Embryonic facial prominence (tissue), 1 donor: ENCODE measurements around the gene GRM3.

Source experiments
- DNase-seq: peaks from one replicate; pipeline ENCODE4 v3.0.0-alpha.2; 2016; ENCODE audit errors: extremely low spot score

GRM3 gene

DNA sequence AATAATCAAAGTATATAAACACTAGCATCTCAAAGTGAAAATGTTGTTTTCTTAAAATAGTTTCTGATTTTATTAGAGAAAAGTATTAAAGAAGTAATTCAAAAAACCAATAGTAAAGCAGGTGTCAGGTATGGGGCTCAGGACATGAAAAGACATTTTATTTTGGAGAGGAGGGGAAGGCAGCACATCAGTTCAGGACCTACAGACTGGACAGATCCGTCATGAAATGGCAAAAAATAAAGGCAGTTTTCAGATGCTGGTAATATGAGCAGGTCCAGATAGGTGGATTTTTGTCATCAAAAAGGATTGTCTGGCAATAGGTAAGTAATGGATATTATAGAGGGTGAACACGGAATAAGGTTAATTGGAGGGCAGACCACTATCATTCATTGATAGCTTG, 49.0 kb downstream of the GRM3 start:
- no peak for DNase-seq

GRCh38 chr7:86706406-86706805, 62.7 kb downstream of the GRM3 start:
- no peak for DNase-seq

DNA sequence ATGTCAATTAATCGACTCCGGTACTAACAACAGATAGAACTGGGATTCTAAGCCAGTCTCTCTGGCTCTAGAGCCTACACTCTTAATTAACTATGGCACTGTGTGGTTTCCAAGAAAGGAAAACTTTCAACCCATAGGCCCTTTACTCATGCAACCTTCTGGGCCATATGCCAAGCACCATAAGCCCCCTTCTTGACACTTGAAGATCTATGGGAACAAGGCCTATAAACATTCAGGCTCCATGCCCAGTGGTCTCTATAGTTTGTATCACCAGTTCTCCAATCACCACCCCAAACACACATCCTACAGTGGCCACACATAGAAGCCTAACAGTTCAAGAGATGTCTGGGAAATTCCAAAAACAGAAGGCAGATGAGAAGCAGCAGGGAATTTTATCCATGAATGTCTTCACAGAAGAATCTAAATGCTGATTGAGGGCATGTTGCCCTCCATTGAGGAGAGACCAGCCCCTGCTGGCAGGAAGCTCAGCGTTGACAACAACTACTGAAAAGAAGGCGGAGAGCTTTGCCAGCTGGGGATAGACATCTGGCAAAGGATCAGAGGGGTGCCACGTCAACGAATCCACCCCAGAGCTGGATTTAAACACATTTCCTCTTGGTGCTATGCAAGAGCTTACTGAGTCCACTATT, 64.4 kb downstream of the GRM3 start:
- no peak for DNase-seq

GRCh38 chr7:86720306-86720705, 76.6 kb downstream of the GRM3 start:
- DNase-seq: no peak

DNA sequence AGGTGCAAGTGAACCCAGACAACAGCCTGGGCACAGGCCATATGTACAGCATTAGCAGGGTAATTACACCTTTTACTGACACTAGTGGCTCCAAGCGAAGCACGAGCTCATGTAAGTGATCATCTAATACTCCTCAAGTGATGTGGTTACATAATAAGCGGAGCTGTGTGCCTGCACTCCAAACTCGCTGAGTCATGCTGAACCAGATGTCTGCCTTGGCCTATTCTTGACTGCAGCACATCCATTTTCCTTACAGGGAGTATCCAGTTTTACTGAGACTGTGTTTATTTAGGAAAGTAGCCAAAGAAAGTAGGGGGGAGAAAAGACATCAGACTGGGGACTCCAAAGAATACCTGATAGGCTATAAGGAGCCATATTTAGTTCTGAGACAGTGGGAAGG, 90.1 kb downstream of the GRM3 start:
- DNase-seq: no peak

- no peak for DNase-seq
Measured at GRCh38 chr7:86745013-86745745, 101.5 kb downstream of the GRM3 start.

DNA sequence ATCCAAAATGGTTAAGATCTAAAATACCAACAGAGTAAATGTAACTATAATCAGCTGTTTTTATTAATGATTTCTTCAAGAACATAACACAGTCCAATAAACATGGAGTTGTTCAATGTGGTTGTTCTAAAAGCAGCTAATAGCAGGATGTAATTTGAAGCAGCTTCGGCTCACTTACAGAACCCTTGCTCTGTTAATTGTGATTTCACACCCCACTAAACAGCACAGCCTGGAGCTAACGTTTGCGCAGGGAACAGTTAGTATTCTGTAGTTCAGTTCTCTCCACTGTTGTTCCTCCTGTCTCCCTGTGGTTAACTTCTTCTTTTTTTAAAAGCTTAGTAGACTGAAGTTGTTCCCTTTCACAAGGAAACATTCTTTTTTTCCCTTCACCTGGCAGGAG, 104.0 kb downstream of the GRM3 start:
- no peak for DNase-seq

GRCh38 chr7:86748201-86748600, 104.5 kb downstream of the GRM3 start:
- DNase-seq: no peak

GRCh38 chr7:86748843-86749719, 105.4 kb downstream of the GRM3 start:
- no peak for DNase-seq

- DNase-seq: no peak
Measured at GRCh38 chr7:86749741-86750665, 106.3 kb downstream of the GRM3 start.

DNA sequence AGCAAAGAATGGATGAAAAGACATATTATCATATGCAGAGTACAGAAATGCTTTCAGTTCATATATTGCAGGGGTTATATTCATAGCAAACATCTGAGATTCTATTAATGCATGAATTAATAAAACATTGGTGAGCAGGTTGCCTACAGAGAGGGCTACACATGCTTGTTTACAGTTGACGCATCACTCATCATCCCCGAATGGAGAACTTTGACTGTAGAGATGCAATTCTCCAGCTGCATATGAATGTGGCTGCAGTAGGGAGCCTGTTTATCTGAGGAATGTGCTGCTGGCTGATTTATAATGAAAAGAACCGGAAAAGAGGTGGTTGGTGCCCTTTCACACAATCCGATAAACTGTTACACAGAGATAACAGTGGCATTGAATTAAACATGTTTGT, 116.5 kb downstream of the GRM3 start:
- no peak for DNase-seq

GRCh38 chr7:86762129-86762528, 118.4 kb downstream of the GRM3 start:
- no peak for DNase-seq

DNA sequence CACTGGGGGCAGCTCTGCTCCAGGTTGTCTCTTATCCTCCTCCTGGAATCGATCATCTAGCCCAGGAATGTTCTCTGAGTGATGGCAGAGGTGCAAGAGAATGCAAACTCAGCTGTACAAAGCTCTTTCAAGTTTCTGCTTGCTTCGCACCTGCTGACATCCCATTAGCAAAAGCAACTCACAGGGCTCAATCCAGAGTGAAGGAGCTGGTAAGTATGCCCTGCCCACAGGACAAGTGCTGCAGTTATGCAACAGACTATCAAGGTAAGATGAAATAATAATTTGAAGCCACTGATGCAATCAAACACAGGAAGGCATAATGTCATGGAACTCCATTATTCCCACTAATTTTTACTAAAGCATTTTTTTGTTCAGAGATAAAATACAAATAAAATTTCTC, 122.2 kb downstream of the GRM3 start:
- no peak for DNase-seq

- DNase-seq: no peak
Measured at GRCh38 chr7:86768394-86768793, 124.7 kb downstream of the GRM3 start.

GRCh38 chr7:86768967-86769760, 125.5 kb downstream of the GRM3 start:
- no peak for DNase-seq

GRCh38 chr7:86773309-86773708, 129.6 kb downstream of the GRM3 start:
- DNase-seq: no peak

GRCh38 chr7:86775203-86775602, 131.5 kb downstream of the GRM3 start:
- DNase-seq: no peak

DNA sequence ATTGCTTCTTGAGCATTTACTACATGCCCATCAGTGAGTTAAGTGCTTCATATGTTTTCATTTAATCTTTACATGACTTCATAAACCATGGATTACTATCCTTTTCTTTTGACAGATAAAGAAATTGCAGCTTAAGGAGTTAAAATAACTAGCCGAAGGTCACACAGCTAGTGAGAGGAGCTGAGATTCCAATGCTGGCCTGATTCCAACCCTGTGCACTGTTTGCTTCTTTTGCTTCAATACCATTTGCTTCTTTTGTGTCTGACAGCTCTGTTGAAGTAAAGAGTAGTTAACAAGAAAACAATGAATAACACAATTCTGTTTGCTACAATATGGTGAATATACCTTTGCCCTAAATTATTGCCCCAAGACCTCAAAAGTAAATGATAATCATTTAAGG, 132.4 kb downstream of the GRM3 start:
- DNase-seq: no peak

- no peak for DNase-seq
Measured at GRCh38 chr7:86778271-86778670, 134.6 kb downstream of the GRM3 start.

- no peak for DNase-seq
Measured at GRCh38 chr7:86784765-86785164, 141.1 kb downstream of the GRM3 start.

- no peak for DNase-seq
Measured at GRCh38 chr7:86785641-86786040, 141.9 kb downstream of the GRM3 start.
